ENCODE measurements around the gene PAM16.

PAM16 gene

GRCh38 chr16:4370570-4371356 is 19.6 kb upstream of the PAM16 start:
- DNase-seq: no peak

- DNase-seq: no peak
These were observed 19.0 kb upstream of the PAM16 start for GRCh38 chr16:4370151-4370550.

- no peak for DNase-seq
These were observed 18.0 kb upstream of the PAM16 start for GRCh38 chr16:4369007-4369733.

- no peak for DNase-seq
These were observed 16.3 kb upstream of the PAM16 start for GRCh38 chr16:4367393-4367856.

GRCh38 chr16:4366016-4366415 is 14.9 kb upstream of the PAM16 start:
- DNase-seq: no peak

GRCh38 chr16:4365615-4366014 is 14.5 kb upstream of the PAM16 start:
- no peak for DNase-seq

- no peak for DNase-seq
These were observed 13.9 kb upstream of the PAM16 start for GRCh38 chr16:4365014-4365406.

- DNase-seq: no peak
These were observed 13.3 kb upstream of the PAM16 start for GRCh38 chr16:4364196-4365013.

GRCh38 chr16:4362476-4363135 is 11.5 kb upstream of the PAM16 start:
- no peak for DNase-seq

GRCh38 chr16:4361944-4362311 is 10.8 kb upstream of the PAM16 start:
- DNase-seq: no peak

GRCh38 chr16:4361033-4361943 is 10.2 kb upstream of the PAM16 start:
- DNase-seq: no peak

GRCh38 chr16:4360538-4361021 is 9.5 kb upstream of the PAM16 start:
- DNase-seq: no peak

- DNase-seq: no peak
These were observed 8.8 kb upstream of the PAM16 start for GRCh38 chr16:4359914-4360313.

GRCh38 chr16:4358831-4359561 is 7.9 kb upstream of the PAM16 start:
- DNase-seq: peak; percentile 47 to 65 (median 61)

GRCh38 chr16:4358236-4358635 is 7.1 kb upstream of the PAM16 start:
- DNase-seq: no peak

GRCh38 chr16:4356820-4357219 is 5.7 kb upstream of the PAM16 start:
- DNase-seq: no peak

GRCh38 chr16:4354512-4355409 is 3.6 kb upstream of the PAM16 start:
- DNase-seq: no peak

- no peak for DNase-seq
These were observed 2.6 kb upstream of the PAM16 start for GRCh38 chr16:4353675-4354074.

GRCh38 chr16:4352843-4353242 is 1.7 kb upstream of the PAM16 start:
- no peak for DNase-seq

- DNase-seq: no peak
These were observed 759 bp upstream of the PAM16 start for GRCh38 chr16:4351880-4352279.

Measured in activated naive CD4-positive, alpha-beta T cell (primary cell).